ENCODE results near the gene LRCH1.

- TF ChIP-seq CTCF (IDR thresholded peaks at IDR 0.05) = no peak
- TF ChIP-seq POLR2A (IDR thresholded peaks at IDR 0.05) = no peak
- no peak for TF ChIP-seq POLR2AphosphoS5 (IDR thresholded peaks at IDR 0.05)
Measured at GRCh38 chr13:46676378-46676725, 123.4 kb downstream of the LRCH1 start.

All from transverse colon (tissue), 4 donors.